ENCODE data around the gene USP20.

GRCh38 chr9:129900263-129901027, 65.2 kb downstream of the USP20 start:
- no peak for TF ChIP-seq CTCF (conservative IDR thresholded peaks at IDR 0.05; ENCODE audit: low read length)
- no peak for TF ChIP-seq EZH2phosphoT487 (IDR thresholded peaks at IDR 0.05; ENCODE audit: borderline replicate concordance, low read depth, low read length)

Measured in OCI-LY7 (cell line).